ENCODE measurements around the gene ARID3A.

- TF ChIP-seq, protein P1, sequence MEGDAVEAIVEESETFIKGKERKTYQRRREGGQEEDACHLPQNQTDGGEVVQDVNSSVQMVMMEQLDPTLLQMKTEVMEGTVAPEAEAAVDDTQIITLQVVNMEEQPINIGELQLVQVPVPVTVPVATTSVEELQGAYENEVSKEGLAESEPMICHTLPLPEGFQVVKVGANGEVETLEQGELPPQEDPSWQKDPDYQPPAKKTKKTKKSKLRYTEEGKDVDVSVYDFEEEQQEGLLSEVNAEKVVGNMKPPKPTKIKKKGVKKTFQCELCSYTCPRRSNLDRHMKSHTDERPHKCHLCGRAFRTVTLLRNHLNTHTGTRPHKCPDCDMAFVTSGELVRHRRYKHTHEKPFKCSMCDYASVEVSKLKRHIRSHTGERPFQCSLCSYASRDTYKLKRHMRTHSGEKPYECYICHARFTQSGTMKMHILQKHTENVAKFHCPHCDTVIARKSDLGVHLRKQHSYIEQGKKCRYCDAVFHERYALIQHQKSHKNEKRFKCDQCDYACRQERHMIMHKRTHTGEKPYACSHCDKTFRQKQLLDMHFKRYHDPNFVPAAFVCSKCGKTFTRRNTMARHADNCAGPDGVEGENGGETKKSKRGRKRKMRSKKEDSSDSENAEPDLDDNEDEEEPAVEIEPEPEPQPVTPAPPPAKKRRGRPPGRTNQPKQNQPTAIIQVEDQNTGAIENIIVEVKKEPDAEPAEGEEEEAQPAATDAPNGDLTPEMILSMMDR (IDR thresholded peaks at IDR 0.05; ENCODE audit: insufficient read depth, low read depth, low read length) = no peak
- TF ChIP-seq EZH2 (IDR thresholded peaks at IDR 0.05; ENCODE audit: insufficient read depth, low read length) = no peak
These were observed at the start of gene ARID3A for GRCh38 chr19:925526-926322.

Data from astrocyte (in vitro differentiated cells and primary cell).